ENCODE results near the gene EDN2.

EDN2 gene

DNA sequence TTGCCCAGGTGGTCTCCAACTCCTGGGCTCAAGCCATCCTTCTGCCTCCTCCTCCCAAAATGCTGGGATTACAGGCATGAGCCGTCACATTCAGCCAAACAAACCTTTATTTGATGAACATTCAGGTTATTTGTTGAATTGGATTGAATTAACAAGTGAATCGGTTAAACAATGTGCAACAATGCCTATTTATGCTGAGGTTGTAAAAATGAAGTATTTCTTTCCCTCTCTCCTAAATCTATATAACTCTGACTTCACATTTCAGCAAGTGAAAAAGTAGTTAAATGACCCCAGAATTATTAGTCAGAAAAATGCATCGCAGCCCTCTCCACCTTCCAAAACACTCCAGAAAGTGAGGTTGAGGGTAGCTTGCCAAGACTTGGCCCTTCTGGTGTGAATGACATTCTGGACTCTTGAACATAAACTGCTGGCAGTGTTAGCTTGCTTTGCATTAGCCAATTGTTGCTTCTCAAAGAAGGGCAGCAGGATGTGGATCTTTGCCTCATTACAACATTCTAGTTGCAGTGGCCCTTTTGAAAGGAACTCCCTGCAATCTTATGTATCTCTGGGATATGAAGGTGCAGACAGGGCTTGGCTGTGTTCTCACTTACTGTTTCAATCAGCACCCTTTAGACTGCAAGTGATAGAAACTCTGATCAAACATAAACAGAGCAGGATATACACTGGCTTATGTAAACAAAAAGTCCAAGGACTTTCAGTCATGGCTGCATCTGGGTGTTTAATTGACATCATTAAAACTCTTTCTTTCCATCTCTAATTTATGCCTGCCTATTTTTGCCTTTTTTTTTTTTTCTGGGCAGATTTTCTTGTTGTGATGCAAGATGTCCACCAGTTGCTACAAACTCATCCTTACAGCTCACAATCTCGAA lies 22.4 kb downstream of the EDN2 start:
- no peak for DNase-seq

DNA sequence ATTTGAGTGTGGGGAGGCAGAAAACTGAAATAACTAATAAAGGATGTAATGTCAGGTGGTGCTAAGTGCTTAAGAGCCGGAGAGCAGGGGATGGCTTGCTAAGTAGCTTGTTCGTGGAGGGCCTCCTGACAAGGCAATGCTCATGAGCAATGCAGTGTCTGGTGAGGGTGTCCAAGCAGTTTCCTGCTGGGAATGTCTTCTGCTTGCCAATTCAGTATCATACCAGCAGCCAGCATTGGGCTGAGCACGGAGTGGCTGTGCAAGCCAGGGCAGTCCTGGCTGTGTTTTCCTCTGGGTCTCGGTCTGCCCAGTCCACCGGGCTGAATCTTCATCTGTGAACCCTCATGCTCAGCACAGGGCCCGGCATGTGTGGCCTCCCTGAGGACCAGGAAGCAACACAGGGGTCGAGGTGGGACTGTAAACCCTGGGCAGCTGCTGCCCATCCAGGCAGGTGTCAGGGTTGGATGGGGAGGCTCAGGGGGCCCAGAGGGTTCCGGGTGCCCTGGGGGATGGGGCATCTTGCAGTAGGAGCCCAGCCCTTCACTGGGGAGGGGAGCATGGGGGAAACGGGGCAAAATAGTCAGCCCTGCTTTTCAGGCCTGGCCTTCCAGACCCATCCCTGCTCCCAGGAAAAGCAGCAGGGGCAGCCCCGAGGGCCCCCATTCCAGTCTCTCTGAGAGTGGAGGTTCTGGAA lies 27.5 kb downstream of the EDN2 start:
- no peak for DNase-seq

DNA sequence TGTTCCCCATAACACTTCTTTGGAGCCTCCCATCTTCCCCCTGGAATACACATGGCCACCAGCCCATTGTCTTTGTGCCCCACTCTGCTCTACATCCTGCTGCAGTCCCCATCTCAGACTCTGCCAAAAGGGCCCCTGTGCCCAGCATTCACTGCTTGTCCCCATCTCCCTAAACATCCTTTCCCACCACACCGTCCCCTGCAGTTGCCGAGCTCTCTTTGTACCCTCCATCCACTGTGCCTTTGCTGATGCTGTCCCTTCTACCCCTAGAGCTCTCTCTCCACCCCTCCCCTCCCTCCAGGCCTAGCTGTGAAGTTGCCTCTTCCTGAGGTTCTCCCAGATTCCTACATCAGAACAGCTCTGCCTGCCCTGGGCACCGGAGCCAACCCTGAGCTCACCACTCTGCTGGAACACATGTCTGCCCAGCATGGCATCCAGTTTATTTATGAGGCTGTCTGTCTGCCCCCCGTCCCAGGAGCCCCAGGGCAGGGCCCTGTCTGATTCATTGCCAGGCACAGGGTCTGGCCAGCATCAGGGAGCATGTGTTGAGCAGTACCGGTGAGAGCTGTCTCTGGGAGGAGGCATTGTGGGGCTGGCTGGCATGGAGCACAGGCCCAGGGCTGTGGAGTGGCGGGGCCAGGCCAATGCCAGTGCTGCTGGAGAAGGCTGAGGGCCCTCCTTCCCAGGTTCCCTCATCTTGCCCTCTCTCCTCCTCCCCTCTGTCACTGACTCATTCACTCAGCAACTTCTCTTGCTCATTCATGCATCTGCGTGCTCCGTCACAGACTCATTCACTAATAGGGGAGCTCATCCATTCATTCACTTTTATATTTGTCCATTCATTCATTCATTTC lies 28.8 kb downstream of the EDN2 start:
- DNase-seq: no peak

DNA sequence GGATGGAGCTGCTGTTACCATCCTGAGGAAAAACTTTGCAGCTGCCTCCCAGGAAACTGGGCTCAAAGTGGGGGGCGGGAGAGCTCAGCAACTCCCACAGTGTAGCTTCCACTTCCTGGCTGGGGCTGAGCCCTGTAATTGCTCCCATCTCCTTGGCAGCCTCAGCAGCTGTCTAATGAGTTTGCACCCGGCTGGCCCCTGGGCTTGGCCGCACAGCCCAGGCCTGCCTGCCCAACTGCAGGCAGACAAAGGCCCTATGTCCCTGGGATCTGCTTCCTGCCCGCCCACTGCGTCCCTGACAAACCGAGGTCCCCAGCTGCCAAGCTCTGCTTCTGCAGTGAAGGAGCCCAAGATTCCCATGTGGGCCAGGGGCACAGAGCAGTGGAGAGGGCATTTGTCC lies 30.1 kb downstream of the EDN2 start:
- DNase-seq: no peak

DNA sequence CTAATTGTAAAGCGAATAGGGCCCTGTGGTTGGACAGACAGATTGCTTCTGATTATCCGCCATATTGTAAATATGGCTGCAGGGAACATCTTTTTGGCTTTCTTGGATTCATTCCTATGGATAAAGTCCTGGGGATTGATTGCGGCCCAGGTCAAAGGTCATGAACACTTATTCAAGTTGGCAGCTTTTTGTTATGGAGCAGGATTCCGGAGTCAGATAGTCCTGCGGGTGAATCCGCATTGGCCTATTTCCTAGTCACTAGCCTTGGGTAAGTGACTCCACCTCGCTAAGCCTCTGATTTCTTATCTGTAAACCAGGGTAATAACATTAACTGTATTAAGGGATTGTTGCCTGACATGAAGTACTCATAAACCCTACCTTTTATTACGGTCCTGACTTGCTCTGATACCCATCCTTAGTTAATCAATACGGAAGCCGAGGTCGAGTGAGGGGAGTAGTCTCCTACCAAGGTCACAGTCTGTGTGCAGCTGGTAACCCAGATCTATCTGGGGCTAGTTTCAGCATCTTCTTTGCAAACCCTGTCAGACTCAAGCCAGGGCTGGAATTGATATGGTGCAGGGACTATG lies 31.7 kb downstream of the EDN2 start:
- DNase-seq: no peak

DNA sequence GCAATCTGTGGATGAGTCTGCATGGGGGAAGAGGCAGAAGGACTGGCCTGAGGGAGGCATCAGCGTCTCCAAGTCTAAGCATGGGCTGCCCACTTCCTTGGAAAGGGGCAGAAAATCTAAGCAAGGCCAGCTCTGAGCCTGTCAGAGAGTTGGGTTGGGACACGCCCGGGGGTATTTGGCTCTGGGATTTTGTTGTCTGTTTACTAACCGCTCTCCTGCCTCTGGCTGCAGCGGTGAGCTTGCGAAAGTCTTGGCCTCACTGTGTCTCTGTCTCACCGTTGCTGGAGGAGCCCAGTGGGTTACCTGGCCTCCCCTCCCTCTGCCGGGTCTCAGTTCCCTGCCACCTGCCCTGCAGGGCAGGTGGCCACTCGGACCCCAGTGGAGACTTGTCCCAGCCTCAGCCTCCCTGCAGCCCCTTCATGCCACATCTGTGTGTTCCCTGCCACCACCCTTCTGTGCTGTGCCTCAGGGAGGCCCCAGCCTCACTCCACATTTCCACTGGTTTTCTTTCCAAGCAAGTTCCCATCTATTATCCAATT lies 33.7 kb downstream of the EDN2 start:
- no peak for DNase-seq

DNA sequence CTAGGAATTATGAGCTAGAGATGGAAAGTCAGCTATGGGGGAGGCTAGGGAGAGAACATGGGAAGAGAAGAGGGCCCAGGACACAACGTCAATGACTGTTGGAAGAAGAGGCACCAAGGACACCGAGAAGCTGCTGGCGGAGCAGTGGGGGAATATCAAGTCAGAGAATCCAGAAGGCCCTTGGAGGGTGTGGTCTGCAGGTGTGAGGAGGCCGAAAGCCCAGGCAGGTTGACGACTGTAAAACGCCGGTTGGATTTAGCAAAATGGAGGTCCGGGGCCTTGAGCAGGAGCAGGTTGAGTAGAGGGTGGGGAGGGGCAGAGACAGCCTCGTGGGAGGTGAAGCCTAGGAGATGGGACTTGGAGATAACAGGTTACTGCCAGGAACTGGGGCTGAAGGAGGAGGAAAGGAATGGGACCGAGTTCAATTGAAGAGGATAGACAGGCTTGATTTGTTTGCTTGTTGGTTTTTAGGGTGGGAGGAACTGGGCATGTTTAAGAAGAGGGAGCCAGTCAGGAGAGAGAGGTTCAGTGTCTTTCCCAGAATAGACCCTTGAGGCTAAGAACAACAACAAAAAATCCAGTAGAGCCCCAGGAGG lies 35.1 kb downstream of the EDN2 start:
- DNase-seq: no peak

DNA sequence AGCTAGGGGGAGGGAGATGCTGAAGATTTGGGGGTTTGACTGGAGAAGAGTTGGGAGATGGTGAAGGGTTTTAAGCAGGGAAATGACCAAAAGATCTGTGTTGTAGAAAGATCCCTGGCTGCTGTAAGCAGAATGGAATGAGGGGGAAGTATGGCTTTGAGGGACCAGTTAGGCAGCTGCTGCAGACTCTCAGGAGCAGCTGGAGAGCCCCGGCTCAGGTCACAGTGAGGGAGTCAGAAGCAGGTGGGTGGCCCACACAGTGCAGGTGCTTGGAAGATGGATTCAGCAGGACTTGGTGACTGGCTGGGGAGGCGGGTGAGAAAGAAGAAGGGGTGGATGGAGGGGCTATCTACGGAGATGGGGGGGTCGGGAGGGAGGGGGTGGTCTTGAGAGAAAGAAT lies 35.7 kb downstream of the EDN2 start:
- DNase-seq: no peak

DNA sequence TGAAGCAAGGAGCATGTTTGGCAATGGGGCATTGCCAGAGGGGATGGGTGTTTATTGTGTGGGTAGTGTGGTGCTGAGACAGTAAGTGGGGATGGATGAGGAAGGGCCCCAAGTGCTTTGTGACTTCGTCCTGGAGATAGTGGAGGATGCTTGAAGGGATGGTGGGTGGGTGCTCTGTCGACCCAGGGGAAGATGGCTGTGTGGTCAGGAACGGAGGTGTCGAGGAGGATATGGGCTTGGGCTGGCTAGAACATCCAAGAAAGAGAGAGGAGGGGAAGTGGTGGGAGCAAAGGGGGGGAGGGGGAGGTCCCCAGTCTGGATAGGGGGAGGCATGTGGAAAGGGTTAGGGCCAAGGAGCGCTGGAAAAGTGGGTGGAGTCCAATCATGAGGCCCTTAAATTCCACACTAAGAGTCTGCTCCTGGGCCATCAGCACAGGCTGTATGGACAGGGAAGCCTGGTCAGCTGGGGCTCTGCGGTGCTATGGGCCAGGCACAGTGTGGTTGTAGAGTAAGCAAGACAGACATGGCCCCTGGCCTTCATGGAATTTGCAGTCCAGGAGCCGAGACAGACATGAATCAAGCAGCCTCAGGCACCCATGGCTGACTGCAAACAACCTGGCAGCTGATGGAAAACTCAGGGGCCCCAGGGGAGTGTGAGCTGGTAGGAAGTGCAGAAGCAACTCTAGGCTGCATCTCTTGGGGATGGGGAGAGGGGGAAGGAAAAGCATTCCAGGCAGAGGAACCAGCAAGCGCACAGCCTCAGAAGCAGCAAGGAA lies 36.3 kb downstream of the EDN2 start:
- DNase-seq: no peak

DNA sequence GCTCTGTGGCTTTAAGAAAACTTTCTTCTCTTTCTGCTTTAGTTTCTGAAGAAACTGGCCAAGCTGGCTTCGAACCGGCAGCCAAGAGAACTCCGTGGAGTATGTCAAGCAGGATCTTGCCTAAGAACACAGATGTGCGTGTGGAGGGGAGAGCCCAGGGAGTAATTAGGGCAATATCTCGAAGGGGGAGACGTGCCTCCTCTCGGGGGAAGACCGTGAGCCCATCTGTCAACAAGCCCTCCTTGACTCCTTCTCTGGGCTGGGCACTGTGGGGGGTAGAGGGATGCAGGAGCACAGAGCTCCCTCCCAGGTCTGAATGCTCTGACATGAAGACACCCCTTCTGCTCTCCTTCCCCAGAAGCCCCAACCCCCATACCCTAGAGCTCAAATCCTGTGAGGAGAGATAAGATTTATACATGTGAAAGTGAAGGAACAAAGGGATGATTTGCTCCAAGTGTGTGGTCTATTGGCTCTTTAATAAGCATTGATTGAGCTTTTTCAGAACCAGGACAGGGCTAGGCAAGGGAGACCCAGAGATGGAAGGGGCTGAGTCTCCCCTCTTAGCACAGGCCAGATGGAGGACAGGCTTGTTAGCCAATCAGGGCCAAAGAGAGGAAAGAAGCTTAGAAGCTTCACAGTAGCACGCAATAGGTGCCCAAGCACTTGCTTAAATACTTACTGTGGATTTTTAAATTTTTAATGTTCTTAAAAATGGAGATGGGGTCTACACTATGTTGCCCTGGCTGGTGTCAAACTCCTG lies 37.5 kb downstream of the EDN2 start:
- DNase-seq: no peak

DNA sequence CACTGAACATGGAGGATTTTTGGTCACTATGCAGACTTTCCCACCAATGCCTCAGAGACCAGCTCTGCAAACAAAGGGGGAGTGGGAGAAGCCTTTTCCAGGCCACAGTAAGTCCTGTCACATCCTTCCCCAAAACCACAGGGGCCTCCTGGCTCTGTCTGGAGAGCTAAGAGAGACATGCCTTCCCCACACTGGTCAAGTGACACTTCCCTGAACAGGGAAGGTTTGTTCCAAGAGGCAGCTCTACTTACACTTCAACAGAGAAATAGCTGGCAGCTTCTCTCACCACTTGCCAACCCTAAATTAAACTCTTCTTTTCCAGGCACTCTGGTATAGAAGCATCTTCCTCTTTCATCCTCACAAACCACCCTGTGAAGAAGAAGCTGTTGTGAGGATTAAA lies 39.7 kb downstream of the EDN2 start:
- DNase-seq: no peak

DNA sequence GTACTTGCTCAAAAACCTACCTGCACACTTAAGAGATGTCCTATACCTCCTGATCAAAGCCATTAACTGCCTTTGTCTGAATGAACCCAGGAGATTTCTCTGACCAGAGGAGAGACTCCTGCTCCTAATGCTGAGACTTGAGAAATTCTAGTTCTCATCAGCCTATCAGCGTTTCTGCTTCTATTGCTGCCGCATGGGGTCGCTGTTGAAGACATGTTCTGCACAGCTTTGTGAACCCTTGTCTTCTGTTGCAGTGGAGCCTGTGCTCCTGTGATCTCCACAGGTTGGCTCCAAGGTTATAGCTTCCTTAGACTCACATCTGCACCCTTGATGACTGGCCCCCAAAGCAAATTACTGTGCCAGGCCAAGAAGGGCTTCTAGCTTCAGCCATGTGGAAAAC lies 40.2 kb downstream of the EDN2 start:
- DNase-seq: no peak

DNA sequence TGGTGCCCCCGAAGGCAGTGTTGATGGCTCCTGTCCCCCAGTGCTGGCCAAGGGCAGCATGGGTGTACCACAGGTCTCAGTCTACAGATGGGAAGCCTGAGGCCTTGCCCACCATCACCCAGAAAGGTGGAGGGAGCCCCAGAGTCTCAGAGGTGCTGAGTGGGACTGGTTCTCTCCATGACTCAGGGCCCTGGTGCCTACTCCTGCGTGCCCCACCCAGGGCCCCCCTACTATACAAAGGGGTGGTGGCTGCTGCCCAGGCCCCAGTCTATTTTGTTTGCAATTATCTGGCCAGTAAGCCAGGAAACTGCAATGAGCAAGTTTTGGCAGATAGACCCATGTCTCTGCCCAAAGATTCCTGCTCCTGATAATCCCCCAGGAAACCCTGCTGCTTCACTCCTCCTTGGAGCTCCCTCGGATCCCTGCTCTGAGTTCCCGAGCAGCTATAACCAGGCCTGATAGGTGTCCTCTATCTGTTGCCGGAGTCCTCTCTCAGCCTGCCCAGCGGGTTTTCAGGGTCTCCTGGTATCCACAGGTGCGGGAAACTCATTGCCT lies 41.7 kb downstream of the EDN2 start:
- no peak for DNase-seq

DNA sequence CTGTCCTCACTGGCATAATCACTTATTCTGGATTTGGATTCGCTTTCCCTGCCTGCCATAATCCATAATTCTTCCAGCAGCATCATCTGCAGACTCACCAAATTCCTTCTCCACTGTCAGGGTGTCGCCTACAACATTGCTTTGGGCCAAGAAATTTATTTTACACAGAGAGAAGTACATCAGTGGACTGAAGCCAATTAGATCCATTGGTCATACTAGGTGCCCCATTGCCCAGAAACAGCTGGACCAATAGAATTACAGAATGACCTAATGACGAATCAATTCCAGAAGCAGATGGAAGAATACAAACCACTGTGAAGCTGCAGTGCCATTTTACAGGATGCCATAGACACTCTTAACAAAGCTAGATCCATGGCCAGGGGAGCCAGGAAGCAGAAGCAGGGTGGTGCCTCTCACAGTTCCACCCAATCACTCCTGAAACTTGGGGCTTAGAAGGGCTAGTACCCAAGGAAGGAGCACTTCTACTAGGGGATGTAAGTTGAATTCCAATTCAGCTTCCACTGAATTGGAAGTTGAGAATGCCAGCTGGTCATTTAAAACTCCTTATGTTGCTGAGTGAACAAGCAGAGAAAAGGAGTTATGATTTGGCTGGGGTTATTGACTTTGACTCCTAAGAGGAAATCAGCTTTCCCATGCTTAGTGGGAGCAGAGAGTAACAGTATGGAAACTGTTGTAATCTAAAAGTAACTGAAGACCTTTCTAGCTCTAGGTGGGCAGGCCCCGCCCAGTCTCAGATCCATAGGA lies 44.0 kb downstream of the EDN2 start:
- no peak for DNase-seq

DNA sequence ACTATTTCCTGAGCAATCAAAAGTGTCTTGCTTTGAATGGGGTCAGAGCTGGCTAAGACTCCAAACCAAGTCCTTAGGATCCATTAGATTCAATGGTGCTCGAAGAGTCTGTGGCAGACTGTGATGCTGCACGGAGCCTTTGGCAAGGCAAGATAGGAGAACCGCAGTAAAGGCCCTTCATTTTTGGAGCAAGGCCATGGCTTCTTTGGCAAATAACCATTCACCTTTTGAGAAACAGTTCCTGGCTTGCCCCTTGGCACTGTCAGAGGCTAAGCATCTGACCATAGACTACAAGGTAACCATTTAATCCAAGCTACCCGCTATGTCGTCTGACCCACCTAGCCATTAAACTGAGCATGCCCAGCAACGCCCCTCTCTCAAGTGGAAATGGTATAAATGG lies 45.2 kb downstream of the EDN2 start:
- no peak for DNase-seq

DNA sequence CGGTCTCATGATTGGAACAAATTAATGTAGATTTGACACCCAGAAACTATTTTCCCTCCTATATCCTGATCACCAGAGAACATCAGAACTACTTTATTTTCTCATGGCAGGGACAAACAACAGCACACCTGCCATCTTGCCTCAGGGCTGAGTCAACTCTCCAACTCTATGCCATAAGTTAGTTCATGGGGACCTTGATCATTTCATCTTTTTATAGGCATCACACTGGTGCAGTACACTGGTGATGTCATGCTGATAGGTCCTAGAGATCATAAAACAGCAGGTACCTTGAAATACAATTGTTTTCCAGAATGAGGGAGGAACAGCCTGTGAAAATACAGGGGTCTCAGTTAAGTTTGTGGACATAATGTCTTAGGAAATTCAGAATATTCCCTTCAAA lies 45.8 kb downstream of the EDN2 start:
- DNase-seq: no peak

DNA sequence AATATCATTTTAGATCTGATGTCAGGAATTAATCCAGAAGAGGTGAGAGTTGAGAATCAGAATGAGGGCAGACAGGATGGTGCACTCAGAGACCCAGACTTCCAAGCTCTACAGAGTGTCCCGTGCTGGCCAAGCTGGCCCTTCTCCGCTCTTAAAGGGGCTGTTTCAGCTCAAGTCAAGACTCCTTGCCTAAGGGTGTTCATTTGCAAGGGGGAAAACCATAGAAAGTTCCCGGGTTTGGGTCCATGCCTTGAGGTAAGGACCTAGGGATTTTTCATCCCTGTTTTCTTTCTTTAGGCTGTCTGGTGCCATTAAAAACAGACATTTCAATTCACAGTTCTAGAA lies 47.5 kb downstream of the EDN2 start:
- no peak for DNase-seq

DNA sequence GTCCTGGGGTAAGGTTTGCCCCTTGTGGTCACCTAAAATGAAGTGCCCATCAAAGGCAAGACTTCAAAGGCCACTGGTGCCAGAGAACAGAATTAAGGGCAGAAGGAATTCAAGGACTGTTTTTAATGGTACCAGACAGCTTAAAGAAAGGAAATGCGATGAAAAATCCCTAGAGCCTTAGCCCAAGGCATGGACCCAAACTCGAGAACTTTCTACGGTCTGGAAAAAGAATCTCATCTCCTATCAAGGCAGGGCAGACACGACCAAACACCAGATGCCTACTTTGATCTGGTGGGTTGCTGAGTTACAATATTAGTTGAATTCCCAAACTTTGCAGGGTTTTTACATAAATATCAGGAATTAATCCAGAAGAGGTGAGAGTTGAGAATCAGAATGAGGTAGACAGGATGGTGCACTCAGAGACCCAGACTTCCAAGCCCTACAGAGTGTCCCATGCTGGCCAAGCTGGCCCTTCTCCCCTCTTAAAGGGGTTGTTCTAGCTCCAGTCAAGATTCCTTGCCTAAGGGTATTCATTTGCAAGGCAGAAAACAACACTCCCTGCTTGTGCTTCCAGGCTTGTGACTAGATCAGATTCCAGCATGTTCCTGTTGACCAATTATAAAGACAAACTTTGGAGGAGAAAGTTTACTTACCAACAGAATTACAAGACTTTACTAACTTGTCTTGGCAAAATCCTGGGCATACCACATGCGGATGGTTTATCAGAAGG lies 48.0 kb downstream of the EDN2 start:
- no peak for DNase-seq

DNA sequence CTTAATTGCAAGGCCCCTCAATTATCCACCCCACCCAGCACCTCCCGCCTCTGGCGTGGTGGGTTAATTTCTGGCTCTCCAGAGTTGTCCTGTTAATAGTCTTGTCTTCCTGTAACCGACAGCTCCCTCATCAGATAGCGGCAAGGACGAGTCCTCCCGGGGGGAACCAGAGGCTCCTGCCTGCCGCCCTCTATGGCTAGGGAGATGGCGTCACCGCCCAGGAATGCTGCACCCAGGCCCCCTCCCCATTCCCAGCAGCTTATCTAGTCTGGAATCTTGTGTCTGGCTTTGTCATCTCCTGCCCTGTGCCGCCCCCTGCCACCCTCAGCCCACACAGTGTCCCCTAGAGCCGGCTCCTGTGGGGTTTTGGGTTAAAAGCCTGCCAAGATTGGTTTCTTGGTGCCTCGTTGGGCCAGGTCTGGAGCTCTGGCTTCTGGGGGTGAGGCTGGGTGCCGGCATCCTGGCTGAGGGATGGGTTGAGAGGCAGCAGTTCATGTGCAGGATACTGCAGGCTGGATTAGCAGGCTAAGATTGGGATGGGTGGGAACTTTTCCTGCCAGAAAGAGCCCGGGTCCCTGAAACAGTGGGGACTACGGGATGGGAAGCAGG lies 48.8 kb downstream of the EDN2 start:
- DNase-seq: no peak

All from T-helper 1 cell (primary cell).